Vagina (tissue), 2 donors: ENCODE data around the gene RPN2. TPM values are rescaled to one million over a fixed set of nuclear protein-coding genes. Genes with fewer than 3 reads are reported as not detected.

Source experiments
- DNase-seq, 2 donors: peaks; one replicate each; pipeline ENCODE4 v3.0.0-alpha.2; 2017; ENCODE audit errors: extremely low spot score in 2 of 2
- H3K27ac ChIP-seq: fragments of 200-600 bp; sonication (generic); one replicate; pipeline ENCODE4 v1.5.1; 2019
- H3K27me3 ChIP-seq: fragments of 200-600 bp; sonication (generic); one replicate; pipeline ENCODE4 v1.5.1; 2019
- H3K36me3 ChIP-seq, 2 donors: fragments of 200-600 bp; sonication (generic); one replicate each; pipeline ENCODE4 v1.5.1; 2017 to 2019
- H3K4me1 ChIP-seq: fragments of 200-600 bp; sonication (generic); one replicate; pipeline ENCODE4 v1.5.1; 2019
- H3K4me3 ChIP-seq, 2 donors: fragments of 200-600 bp; sonication (generic); 1 replicate in 1 of 2; 2 replicates in 1 of 2; pipeline ENCODE4 v1.5.1; 2016 to 2019
- H3K9me3 ChIP-seq: fragments of 200-600 bp; sonication (generic); one replicate; pipeline ENCODE4 v1.5.1; 2019
- POLR2A ChIP-seq, 2 donors: fragments of 450-650 bp; IDR thresholded peaks; one replicate each; pipeline ENCODE4 v1.6.1; 2017; ENCODE audit warnings: antibody characterized with exemption in 2 of 2, mild to moderate bottlenecking in 2 of 2, moderate library complexity in 2 of 2
- POLR2AphosphoS5 ChIP-seq, 2 donors: sonication (generic); formaldehyde crosslinking; IDR thresholded peaks; one replicate each; pipeline ENCODE4 v1.9.0; 2017; ENCODE audit warnings: antibody characterized with exemption in 2 of 2, mild to moderate bottlenecking in 2 of 2, low read depth in 1 of 2; ENCODE audit not compliant: insufficient read depth in 1 of 2
- intact Hi-C: fragments of 100-400 bp; cut with DNase I; formaldehyde crosslinking; loops from one replicate; pipeline ENCODE4 v1.15.1; 2023
- total RNA-seq: library from RNA; depleted of rRNA; stranded (reverse); fragments of >200 nt; gene quantifications from one replicate; pipeline ENCODE4 v1.2.3, GENCODE V29; 2016
- TF ChIP-seq, protein P1 (sequence below), 3 experiments: fragments of 450-650 bp in 2 of 3; fragments of 200-600 bp in 1 of 3; sonication (generic) in 1 of 3; IDR thresholded peaks; one replicate each; pipeline ENCODE4 v1.5.1; 2017 to 2019; ENCODE audit warnings: antibody characterized with exemption in 3 of 3, mild to moderate bottlenecking in 2 of 3, moderate library complexity in 2 of 3

RPN2 gene
- total RNA-seq, 1 donor from 2014 or later: 103 TPM

DNA sequence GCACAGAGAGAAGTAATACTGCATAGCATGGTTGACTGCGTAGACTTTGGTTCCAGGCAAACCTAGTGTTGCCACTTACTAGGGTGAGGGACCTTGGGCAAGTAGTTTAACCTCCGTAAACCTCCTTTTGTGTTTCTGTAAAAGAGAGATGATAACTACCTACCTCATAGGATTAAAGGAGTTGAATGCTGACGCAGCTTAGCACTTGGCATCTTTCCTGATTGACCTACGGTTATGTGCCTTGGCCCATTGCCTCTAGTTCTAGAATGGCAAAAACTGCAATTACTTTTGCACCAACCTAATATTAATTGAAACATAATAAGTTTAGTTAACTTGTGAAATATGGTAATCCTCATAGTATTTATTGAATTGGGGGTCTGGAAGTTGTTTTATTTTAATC is 63.4 kb downstream of the RPN2 start:
- intact Hi-C loops: no loop called here
- no peaks in the 10 kb centered on the region for H3K9me3 ChIP-seq
- H3K27me3 ChIP-seq: no peaks in the 10 kb centered on the region
- DNase-seq: no peak
- no peak overlapping the region for H3K4me3 ChIP-seq
- no peak for TF ChIP-seq POLR2A (IDR thresholded peaks at IDR 0.05)
- TF ChIP-seq, protein P1, sequence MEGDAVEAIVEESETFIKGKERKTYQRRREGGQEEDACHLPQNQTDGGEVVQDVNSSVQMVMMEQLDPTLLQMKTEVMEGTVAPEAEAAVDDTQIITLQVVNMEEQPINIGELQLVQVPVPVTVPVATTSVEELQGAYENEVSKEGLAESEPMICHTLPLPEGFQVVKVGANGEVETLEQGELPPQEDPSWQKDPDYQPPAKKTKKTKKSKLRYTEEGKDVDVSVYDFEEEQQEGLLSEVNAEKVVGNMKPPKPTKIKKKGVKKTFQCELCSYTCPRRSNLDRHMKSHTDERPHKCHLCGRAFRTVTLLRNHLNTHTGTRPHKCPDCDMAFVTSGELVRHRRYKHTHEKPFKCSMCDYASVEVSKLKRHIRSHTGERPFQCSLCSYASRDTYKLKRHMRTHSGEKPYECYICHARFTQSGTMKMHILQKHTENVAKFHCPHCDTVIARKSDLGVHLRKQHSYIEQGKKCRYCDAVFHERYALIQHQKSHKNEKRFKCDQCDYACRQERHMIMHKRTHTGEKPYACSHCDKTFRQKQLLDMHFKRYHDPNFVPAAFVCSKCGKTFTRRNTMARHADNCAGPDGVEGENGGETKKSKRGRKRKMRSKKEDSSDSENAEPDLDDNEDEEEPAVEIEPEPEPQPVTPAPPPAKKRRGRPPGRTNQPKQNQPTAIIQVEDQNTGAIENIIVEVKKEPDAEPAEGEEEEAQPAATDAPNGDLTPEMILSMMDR (IDR thresholded peaks at IDR 0.05): no peak
- no peak for TF ChIP-seq POLR2AphosphoS5 (IDR thresholded peaks at IDR 0.05; ENCODE audit: insufficient read depth in 1 of 2, low read depth in 1 of 2)
- H3K27ac ChIP-seq: no peak overlapping the region
- H3K4me1 ChIP-seq: peaks cover 19% of the 10 kb centered on the region
- peaks cover 0 to 24% of the 10 kb centered on the region in 2 donors for H3K36me3 ChIP-seq

DNA sequence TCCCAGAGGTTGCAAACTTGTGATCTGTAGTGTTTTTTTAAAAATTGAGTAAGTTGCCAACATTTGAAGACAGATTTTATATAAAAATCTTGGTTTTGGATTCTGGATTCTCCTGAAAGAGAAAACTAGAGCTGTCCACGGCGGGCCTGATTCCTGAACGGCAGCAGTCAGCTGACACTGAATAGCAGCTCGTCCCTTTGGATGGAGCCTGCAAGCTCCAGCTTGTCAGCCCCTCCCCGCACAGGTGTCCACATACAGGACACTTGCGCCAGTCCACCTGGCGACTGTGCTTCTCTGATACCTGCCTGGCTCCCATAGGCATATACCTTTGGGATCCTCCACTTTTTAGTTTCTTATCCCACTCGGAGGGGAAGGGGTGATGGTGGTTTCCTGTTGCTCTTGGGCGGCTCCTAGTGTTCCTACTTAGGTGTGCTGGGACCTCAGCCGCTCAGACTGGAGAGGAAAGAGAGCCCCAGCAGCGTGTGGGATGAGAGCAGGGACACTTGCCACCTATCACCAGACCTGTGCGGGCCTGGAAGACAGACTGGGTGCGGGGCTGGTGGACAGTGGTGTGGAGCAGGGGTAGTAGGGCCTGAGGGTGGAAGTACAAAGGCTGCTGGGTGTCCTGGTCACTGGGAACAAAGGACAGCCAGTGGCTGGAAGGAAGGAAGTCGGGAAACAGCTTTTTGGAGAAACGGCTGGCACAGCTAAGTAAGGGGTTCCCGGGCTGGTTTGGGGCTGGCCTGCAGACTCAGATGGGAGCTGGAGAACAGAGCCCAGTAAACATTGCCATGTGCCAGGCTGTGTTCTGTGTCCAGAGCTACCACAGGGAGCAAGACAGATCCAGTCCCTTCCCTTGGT is 64.2 kb downstream of the RPN2 start:
- no peak for DNase-seq
- no peaks in the 10 kb centered on the region for H3K27me3 ChIP-seq
- no peak overlapping the region for H3K4me3 ChIP-seq
- TF ChIP-seq POLR2A (IDR thresholded peaks at IDR 0.05) (no peak), POLR2AphosphoS5 (IDR thresholded peaks at IDR 0.05; ENCODE audit: insufficient read depth in 1 of 2, low read depth in 1 of 2) (no peak)
- TF ChIP-seq, protein P1 (IDR thresholded peaks at IDR 0.05): no peak
- peaks cover 0 to 16% of the 10 kb centered on the region in 2 donors for H3K36me3 ChIP-seq
- H3K27ac ChIP-seq: no peak overlapping the region
- peaks cover 15% of the 10 kb centered on the region for H3K4me1 ChIP-seq
- no peaks in the 10 kb centered on the region for H3K9me3 ChIP-seq
- intact Hi-C loops: no loop called here

DNA sequence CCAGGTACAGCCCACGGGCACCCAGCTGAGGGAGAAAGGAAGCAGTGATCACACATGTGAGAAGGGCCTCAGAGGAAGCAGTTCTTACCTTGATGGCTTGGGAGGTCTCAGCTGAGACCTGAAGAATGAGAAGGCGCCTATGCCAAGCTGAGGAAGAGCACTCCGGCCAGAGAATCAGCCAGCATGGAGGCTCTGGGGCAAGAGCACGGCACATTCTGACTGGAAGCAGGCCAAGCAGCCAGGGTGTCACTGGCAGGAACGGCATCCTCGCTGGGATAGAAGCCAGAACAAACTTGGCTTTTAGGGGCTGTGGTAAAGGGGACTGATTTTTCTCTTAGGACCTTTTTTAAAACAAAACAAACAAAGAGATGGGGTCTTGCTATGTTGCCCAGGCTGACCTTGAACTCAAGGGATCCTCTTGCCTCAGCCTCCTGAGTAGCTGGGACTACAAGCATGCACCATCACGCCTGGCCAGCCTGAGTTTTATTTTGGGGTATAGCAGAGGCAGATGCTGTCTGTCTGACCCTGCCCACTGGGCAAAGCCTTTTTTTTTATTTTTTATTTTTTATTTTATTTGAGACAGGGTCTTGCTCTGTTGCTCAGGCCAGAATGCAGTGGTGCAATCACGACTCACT is 64.9 kb downstream of the RPN2 start:
- peaks cover 8% of the 10 kb centered on the region for H3K4me1 ChIP-seq
- DNase-seq: no peak

DNA sequence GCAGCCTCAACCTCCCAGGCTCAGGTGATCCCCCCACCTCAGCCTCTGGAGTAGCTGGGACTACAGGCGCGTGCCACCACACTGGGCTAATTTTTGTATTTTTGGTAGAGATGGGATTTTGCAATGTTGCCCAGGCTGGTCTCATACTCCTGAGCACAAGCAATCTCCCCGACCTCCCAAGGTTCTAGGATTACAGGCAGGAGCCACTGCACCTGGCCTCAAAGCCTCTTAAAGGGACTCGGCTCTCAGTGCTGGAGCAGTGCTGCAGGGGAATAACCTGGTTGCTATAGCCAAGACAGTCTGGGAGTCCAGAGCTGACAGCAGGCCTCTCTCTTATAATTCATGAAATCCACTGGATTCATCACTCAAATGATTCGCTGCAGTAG is 65.4 kb downstream of the RPN2 start:
- Histone ChIP-seq H3K36me3 (peaks cover 0 to 15% of the 10 kb centered on the region in 2 donors), H3K27ac (no peak overlapping the region), H3K4me1 (peaks cover 3% of the 10 kb centered on the region), H3K27me3 (no peaks in the 10 kb centered on the region), H3K4me3 (no peak overlapping the region), H3K9me3 (no peaks in the 10 kb centered on the region)
- DNase-seq: no peak
- intact Hi-C loops: no loop called here
- TF ChIP-seq POLR2AphosphoS5 (IDR thresholded peaks at IDR 0.05; ENCODE audit: insufficient read depth in 1 of 2, low read depth in 1 of 2) (no peak), POLR2A (IDR thresholded peaks at IDR 0.05) (no peak)
- TF ChIP-seq, protein P1 (IDR thresholded peaks at IDR 0.05): no peak

More for the DNA sequence above, 64.9 kb downstream of the RPN2 start:
- TF ChIP-seq, protein P1 (IDR thresholded peaks at IDR 0.05): no peak
- TF ChIP-seq POLR2AphosphoS5 (IDR thresholded peaks at IDR 0.05; ENCODE audit: insufficient read depth in 1 of 2, low read depth in 1 of 2) (no peak), POLR2A (IDR thresholded peaks at IDR 0.05) (no peak)
- no peak overlapping the region for H3K27ac ChIP-seq
- peaks cover 0 to 15% of the 10 kb centered on the region in 2 donors for H3K36me3 ChIP-seq
- no peaks in the 10 kb centered on the region for H3K9me3 ChIP-seq
- H3K4me3 ChIP-seq: no peak overlapping the region
- intact Hi-C loops: no loop called here
- no peaks in the 10 kb centered on the region for H3K27me3 ChIP-seq
